Right lobe of liver (tissue), 4 donors: ENCODE measurements around the gene GALNTL6.

ENCODE experiments used
- POLR2A ChIP-seq: fragments of 450-650 bp; IDR thresholded peaks from one replicate; pipeline ENCODE4 v1.6.1; 2017; ENCODE audit warnings: antibody characterized with exemption, mild to moderate bottlenecking
- TF ChIP-seq, protein P1 (sequence below), 4 donors: fragments of 200-600 bp in 3 of 4; fragments of 450-650 bp in 1 of 4; IDR thresholded peaks; one replicate each; pipeline versions ENCODE4 v1.5.1 to v1.8.0; 2016 to 2022; ENCODE audit warnings: antibody characterized with exemption in 4 of 4, mild to moderate bottlenecking in 2 of 4
- donor health status: DM: no; HTN: no; CAD: no.
- donor health status: DM: no; HTN: no; CAD: no.
- donor health status: DM: no; HTN: yes; CAD: no.

DNA sequence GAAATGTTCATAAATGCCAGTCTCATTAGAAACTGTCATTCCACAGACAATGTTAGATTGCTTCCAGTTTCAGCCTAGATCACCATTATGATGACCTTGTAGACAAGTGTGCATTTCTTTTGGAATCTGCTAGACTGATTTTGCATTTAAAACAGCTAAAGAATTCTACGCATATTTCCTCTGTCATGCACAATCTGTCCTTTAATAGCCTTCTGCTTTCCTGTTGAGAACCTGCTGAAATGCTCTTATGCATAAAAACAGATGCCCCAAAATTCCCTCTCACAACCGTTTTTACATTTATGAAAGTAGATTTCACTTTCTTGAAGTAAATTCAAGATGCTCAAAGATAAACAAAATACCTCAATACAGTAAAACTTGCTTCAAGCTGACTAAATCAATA, 673.3 kb downstream of the GALNTL6 start:
- TF ChIP-seq, protein P1, sequence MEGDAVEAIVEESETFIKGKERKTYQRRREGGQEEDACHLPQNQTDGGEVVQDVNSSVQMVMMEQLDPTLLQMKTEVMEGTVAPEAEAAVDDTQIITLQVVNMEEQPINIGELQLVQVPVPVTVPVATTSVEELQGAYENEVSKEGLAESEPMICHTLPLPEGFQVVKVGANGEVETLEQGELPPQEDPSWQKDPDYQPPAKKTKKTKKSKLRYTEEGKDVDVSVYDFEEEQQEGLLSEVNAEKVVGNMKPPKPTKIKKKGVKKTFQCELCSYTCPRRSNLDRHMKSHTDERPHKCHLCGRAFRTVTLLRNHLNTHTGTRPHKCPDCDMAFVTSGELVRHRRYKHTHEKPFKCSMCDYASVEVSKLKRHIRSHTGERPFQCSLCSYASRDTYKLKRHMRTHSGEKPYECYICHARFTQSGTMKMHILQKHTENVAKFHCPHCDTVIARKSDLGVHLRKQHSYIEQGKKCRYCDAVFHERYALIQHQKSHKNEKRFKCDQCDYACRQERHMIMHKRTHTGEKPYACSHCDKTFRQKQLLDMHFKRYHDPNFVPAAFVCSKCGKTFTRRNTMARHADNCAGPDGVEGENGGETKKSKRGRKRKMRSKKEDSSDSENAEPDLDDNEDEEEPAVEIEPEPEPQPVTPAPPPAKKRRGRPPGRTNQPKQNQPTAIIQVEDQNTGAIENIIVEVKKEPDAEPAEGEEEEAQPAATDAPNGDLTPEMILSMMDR (IDR thresholded peaks at IDR 0.05), result no peak
- no peak for TF ChIP-seq POLR2A
